SKM-1 (cell line): Measurements from ENCODE around the gene MPHOSPH6.
A peak's percentile ranks its signal among the peaks of the same experiment; 100 is the strongest.
"Not testable (repeated sequence)": the region's sequence is repeated elsewhere in the genome, so short reads cannot be mapped to it uniquely, and the experiment has no call there.

Experiments
- DNase-seq: peaks from one replicate; lab custom pipeline; 2025; ENCODE audit not compliant: unreplicated experiment; lab: John Stamatoyannopoulos, UW

Gene MPHOSPH6, protein sequence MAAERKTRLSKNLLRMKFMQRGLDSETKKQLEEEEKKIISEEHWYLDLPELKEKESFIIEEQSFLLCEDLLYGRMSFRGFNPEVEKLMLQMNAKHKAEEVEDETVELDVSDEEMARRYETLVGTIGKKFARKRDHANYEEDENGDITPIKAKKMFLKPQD

DNA sequence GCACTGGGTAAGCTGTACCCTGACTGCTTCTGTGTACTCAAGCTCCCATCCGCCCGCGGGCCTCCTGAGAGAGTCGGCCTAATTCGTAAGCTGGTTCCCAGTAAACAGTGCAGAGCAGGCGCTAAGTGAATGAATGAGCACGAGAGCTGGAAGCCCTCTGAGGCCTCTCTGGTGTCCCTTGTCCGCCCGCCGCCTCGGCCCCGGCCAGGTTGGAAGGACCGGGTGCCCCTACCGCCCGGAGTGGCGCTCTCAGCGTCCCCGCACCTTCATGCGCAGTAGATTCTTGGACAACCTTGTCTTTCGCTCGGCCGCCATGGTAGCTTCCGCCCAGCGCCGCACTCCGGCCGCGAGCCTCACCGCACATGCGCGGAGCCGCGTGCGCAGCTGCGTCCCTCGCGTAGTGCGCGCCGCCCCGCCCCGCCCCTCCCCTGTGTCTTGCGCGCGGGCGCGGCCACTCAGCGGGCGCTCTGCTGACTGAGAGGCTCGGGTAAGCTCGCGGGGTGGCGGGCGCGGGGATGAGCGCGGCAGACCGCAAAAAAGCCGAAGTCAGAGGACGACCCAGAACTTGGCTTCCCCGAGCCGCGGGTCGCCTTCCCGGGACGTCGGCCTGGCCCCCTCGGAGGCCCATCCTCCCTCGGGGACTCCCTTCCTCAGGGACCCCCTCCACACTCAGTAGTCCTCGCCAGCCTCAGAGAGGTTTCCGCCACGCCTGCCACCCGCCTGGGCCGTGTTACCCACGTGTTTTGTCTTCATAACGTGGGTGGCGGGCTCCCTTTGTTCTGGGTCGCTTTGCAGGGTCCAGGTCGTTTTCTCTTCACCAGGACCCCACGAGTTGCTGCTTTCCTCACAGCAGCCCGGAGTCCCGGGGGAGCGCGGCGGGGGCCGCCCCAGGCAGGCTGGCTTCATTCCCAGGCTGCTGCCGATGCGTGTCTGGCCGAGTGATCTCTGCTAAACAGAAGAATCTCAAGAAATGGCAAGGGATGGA lies at the start of gene MPHOSPH6:
Gene MPHOSPH6, minus strand, starts transcription at position 364 of the 985 bp plus-strand sequence. Its CDS starts 49 bp downstream, at position 315.
- DNase-seq: peak; percentile 53

DNA sequence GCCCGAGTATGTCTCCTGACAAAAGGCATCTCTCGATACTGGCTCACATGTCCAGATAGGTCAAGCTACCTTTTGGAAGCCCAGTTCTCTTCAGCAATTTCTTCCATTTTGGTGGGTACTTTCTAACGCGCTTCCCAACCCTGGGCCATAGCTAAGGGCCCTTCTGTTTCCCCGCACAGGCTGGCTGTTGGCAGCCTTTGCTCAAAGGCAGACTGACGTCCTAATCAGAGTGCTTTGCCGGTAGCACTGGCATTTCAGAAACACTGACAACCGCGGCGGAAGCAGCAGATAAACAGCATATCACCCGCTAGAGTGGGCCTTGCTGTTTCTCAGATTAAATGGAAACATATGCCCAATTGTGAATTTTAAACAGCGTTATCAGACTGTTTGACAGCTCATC lies 49.3 kb upstream of the MPHOSPH6 start:
- DNase-seq: no peak

DNA sequence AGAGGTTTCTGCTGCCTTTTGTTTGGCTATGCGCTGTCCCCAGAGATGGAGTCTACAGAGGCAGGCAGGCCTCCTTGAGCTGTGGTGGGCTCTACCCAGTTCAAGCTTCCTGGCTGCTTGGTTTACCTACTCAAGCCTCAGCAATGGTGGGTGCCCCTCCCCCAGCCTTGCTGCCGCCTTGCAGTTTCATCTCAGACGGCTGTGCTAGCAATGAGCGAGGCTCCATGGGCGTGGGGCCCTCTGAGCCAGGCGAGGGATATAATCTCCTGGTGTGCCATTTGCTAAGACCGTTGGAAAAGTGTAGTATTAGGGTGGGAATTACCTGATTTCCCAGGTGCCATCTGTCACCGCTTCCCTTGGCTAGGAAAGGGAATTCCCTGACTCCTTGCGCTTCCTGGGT lies 39.3 kb upstream of the MPHOSPH6 start:
- DNase-seq: not testable (repeated sequence)

DNA sequence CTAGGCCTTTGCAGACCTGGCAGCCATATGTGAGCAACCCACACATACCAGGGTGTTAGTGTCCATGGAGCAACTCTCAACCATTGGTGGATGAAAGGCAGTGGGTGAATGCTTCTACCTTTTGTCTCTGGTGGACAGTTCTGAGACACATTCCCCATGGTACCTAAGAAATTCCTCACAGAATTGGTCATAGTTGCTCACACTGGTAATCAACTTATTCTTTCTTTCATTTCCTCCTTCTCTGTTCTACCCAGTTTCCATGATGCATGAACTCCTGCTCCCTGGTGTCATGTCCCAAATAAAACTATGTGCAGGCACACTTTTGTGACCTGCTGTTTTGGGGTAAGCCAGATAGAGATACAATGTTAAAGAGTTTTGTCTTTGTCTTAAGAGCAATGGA lies 33.2 kb upstream of the MPHOSPH6 start:
- no peak for DNase-seq

DNA sequence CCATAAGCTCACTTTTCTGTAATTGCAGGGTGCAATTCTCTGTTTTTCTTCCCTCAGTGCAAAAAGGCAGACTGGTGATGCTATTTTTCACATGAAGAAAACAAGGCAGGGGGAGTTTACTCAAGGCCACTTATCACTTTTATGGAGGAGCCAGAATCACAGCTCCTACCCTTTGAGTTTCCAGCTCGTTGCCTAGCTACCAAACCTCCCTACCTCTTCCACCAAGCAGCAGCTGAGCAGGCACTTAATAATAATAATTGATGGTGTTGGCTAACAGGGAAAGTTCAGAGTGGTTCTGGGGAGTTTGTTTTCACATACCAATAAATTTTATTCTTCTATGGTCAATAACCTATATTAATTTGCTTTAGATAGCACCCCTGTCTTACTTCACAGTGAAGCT lies 31.9 kb upstream of the MPHOSPH6 start:
- DNase-seq: no peak

DNA sequence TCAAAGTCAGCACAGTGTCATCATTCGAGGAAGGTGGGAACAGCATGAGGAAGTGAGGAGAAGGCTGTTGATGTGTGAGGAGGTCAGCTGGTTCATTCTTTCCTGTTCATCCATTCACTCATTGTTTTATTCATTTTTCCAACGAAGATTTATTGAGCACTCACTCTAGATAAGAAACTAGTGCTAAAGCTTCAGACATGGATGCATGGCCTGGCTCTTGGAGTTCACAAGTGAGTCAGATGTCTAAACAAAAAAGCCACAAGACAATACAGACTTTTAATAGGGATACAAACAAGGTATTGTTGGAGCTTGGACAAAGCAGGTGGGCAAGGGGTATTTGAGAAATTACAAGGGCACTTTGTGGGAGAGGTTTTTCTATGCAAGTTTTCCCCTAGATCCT lies 31.3 kb upstream of the MPHOSPH6 start:
- no peak for DNase-seq

DNA sequence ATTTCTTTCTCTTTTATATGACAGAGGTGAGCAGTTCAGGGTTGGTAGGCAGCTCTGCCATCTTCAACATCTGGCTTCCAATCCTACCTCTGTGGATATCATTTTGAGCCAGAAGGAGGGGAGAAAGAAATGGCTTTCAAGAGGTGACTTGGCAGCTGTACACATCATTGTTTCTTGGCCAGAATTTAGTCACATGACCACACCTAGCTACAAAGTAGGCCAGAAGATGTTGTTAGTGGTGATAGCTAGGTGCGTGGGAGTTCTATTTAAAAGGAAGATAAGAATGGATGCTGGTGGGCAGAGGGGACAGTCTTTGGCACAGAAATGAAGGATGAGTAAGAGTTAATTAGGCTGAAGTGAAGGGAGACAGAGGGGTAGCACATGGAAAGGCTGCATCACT lies 29.2 kb upstream of the MPHOSPH6 start:
- no peak for DNase-seq

DNA sequence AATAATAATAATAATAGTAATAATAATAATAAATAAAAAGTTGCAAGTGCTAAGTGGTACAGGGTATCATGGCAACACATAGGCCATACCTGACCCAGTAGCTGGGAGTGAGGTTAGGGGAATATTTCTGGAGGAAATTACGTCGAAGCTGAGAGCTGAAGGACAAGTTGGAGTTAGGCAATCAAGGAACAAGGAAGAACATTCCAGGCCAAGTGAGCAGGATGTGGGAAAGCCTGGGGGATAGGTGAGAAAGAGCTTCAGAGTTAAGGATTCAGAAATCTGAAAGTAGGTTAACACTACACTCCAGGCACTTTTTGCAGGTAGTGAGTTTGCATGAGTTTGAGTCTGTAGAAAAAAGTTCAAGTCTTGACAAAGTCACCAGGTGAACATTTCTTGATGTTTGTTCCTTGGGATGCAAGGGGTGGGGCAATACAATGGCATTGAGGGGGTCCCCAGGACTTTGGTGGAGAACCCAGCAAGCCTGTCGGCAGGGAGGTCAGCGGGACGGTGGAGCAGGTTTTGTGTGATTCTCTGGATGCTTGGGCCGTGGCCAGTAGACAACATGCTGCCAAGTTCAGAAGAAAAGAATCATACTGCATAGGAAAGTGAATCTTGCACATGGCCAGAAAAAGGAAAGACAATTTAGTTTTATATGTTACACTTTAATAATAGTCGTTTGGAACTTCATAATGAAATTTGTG lies 27.7 kb upstream of the MPHOSPH6 start:
- DNase-seq: no peak

DNA sequence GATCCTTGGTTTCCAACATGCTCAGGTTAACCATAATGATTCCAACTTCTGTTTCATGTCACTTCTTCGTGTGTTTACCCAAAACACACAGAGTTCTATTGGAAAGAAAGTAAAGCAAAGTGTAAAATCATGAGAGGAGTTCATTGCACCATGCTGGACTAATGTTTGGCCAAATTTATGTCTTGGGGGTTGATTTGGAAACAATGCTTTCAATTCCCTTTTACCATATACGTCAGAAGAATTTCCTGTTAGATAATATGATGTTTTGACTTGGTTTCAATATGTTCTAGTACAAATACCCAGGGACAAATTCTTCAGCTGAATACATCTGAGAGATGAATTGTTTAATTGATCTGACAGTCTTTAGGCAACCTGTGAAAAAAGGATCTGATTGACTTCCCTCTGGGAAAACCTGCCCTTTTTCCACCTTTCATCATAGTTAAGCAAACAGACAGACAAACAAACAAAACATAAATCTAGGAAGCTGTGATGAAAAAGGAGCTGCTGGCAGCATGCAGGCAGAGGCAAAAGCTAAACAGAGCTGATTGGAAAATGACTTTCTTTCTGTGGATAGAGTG lies 26.0 kb upstream of the MPHOSPH6 start:
- DNase-seq: no peak

DNA sequence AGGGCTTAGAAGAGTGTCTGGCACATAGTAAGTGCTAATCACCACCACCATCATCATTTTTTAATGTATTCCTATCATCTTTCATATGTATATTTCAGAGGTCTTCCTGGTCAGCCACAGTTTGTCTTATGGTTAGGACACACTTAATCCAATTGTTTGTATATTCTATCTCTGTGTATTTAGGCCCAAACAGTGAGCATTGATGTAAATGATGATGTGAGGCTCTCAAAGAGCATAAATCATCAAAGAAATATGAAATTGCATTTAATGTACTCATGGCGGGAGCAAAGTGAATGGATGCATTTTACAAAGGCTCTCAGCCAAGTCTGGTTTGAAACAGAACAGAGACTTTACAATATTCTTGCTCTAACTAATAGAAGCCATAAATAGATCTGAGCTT lies 24.1 kb upstream of the MPHOSPH6 start:
- DNase-seq: no peak

DNA sequence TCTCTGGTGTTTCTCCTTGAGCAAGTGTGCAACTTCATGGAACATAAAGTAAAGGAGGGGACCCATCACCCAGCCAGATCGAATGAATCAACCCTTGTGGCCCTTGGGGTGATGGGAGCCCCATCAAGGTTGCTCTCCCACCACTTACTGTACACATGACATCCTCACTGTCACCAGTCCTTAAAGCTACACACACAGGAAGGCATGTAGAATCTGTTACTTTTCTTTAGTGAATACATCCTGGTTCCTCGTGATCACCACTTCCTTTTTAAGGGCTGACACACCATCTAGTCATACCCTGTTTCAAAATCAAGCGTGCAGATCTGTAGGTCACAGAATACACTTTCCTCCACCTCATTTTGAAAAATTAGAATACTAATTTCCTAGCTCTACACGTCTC lies 22.6 kb upstream of the MPHOSPH6 start:
- DNase-seq: peak; percentile 16

DNA sequence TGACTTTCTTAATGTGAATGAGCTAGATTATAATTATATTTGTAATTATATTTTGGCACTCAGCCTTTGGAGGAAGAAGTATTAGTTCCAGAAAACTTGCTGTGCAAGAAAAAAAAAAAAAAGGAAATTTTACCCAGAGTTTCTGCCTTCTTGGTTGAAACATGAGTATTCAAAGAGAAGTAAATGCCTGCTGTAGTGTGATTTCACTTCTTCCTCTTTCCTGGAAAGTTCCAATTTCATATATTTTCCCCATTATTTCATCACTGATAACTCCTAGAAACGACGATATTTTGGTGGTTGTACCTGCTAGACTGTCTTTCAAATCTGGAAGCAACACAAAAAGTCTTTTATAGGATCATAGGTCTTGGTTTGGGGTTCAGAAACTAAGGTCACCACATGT lies 20.4 kb upstream of the MPHOSPH6 start:
- DNase-seq: no peak

DNA sequence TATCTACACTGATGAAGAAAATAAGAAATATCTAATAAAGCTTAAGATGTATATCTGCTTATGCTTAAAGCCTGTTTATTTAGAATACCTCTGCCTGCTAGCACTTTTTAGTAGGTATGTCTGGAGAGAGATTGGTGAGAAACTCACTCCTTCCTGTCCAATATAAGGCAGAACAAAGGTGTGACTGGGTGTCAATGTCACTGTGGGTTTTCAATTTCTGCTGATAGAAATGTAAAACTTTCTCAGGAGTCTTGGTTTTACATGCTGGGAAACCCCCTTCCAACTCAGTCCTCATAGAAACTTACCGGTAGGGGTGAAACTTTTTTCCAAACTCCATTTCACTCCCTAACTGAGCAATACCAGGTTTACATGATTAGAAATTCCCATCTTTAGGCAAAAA lies 17.8 kb upstream of the MPHOSPH6 start:
- no peak for DNase-seq

DNA sequence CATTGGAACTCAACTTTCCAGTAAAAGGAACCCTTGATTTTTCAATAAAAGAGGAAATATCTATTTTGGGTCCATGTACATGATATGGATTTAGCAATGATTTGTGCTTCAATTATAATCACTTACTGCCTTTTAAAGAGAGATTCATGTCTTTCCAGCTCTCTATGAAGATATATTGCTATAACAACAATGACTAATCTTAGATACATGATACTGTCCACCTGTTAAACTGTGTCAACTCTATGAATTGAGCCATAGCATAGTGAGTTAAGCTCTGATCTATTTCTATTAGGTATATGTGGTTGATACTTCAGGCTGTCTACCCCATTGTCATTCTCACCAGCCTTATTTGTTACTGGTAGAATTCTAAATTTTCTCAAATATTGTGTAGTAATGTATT lies 15.0 kb upstream of the MPHOSPH6 start:
- DNase-seq: no peak

DNA sequence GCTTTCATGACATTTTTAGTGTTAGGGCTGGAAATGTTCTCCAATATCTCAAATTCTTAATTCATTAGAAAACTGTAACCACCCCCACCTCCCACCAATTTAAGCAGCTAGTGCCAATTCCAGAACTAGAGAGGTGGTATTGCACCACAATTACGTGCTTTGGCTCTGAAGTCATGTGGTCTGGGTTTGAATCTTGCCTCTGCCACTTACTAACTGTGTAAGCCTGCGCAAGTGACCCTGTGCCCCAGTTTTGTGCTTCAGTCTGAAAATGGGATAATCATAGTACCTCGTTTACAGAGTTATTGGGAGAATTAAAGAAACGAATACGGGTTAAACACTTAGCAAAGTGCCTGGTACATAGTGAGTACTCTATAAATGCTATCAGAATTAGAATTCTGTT lies 14.2 kb upstream of the MPHOSPH6 start:
- no peak for DNase-seq

DNA sequence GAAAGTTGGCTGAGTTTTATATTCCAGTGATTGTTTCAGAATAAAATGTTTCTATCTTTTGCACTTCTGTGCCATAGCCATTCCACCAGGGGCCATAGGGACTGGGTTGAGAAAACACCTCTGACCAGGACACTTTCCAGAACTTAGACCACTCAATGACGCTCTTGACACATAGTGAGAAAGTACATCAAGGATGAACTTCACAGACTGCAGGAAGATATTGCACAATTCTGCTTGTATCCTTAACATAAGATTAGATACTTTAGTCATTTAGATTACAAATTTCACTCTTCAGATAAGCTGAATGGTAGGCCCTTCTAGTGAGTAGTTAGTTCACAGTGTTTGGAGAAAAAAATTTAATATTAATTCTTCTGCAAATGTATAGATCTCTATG lies 13.0 kb upstream of the MPHOSPH6 start:
- DNase-seq: no peak

DNA sequence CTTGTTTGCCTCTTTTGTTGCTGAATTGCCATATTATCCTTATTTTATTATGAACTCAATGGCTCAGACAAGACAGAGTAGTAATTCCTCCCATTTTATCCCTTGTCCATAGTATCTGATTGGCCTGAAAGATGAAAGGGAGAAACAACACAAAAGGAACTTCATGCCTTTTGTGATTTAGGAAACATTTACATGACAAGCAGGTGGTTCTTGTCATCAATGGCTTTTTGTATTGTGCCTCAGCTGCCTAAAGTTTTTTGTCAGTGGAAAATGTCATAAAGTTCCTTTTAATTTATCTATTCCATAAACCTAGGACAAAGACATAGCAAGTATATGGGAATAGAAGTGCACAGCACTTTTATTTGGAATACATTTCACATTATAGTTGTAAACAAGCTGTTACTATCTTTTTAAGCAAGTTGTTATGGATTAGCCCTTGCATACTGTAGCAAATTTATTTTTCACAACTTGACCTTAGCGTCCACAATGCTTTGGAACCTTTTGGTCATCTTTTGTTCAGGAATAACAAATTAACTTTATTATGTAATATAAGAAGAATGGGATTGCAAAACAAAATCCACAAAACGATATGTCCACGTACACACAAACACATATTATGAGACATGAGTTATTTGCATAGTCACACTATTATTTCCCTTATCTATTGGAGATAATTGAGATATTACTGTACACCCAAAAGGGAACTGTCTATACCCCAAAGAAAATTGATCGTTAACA lies 12.4 kb upstream of the MPHOSPH6 start:
- DNase-seq: no peak

DNA sequence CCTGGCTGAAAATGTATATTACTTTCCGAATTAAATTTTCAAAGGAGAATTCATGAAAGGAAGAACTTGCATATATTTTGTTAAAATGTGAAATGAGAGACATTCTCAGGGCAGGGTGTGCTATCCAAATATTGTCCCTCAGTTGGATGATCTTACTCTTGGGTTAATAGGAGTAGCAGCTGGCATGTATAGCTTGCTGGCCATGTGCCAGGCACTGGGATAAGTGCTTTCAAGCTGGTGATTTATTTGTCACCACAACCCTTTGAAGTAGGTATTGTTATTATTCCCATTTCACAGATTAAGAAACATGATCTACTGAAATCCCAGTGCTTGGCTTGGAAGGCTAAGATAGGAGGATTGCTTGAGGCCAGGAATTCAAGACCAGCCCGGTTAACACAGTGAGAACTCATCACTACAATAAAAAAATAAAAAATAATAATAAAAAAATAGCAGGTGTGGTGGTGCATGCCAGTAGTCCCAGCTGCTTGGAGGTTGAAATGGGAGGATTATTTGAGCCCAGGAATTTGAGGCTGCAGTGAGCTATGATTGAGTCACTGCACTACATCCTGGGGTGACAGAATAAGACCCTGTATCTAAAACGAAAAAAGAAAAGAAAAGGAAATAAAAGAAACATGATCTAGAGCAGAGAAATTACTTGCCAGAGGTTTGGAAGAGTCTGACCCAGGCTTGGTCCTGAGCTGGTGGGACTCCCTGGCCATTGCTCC lies 11.6 kb upstream of the MPHOSPH6 start:
- no peak for DNase-seq

DNA sequence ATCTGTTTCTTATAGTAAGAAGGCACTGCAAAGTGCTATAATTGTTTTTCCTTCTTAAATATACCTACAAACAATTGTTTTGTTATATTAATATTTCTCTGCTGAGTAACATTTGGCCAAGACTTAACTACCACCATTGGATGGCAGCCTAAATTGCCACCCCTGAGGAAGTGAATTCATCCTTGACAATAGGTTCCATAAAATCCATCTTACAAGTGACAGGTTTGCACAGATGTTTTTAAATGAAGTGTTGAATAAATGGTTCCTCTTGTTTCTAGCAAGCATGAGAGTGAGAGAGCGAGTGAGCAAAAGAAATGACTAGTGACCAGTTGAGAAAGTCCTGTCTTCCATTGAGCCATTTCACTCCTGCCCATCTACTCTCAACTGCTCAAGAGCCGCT lies 8.3 kb upstream of the MPHOSPH6 start:
- no peak for DNase-seq

DNA sequence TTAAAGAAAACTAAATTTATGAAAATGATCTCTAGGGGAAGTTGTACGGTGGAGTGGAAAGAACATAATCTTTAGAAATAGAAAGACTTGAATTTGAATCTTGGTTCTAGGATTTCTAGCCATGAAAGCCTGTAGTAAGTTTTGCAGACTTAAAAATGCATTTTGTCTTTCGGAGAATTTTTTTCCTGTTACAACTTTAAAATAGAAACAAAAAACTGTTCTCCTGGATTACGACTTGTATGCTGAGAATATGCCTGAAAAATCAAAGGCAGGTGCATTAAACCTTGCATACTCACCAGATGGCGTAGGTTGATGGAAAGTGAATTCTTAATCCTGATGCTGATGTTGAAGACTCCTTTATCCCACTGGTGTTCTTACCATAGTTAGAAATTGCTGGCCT lies 7.5 kb upstream of the MPHOSPH6 start:
- DNase-seq: no peak
